NCI-H82 treated with DMSO at 0.1 percent for 48 hours (cell line): ENCODE results near the gene NBAS.
A peak's percentile ranks its signal among the peaks of the same experiment; 100 is the strongest.
"Not testable (repeated sequence)": the region's sequence is repeated elsewhere in the genome, so short reads cannot be mapped to it uniquely, and the experiment has no call there.

Experiments
- DNase-seq: peaks from one replicate; lab custom pipeline; 2025; ENCODE audit not compliant: unreplicated experiment; lab: John Stamatoyannopoulos, UW

The NBAS gene

DNA sequence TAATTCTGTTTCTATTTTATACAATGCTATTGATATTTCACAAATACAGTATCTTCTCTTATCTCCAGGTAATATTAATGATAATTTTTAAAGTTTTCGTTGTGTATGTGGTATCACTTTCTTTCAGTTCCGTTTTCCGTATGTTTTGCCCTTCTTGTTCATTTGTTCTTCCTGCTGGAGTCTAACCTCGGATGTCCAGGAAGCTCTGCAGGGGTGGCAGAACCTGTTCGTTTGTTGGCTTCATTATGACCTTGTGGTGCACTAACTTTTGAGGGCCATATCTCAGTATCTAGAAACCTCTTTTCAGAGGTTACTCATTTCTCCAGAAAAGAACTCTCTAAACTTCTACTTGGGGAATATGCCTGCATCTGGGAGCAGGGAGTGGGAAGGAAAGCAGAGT lies 134.5 kb downstream of the NBAS start:
- DNase-seq: no peak

DNA sequence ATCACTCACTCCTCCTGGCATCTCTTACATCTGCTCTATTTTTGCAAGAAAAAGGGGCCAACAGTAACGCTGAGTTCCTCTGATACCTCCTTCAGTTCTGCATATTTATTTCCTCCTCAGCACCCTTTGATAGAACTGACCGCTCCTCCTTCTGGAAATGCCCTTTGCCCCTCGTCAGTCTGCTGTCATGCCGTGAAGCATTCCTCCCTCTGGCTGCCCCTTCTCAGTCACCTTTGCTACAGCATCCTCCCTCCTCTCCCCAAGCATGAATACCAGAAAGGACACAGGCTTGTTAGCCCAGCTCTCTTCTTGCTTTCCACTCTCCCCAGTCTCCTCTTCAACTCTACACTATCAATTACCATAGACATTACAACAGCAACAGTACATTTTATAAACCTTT lies 135.4 kb downstream of the NBAS start:
- DNase-seq: no peak

DNA sequence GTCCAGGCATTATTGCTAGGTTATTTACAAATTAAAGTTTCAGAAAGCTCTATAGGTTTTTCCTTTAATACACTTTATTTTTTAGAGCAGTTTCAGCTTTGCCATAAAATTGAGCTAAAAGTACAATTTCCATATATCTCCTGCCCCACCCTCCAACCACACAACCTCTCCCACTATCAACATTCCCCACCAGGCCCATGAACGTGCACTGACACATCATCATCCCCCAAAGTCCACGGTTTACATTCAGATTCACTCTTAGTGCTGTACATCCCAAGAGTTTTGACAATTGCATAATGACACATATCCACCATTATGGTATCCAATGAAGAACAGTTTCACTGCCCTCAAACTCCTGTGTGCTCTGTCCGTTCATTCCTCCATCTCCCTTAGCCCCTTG lies 139.4 kb downstream of the NBAS start:
- DNase-seq: no peak

GRCh38 chr2:15415748-15416147 lies 145.4 kb downstream of the NBAS start:
- no peak for DNase-seq

GRCh38 chr2:15412779-15413178 lies 148.4 kb downstream of the NBAS start:
- DNase-seq: no peak

DNA sequence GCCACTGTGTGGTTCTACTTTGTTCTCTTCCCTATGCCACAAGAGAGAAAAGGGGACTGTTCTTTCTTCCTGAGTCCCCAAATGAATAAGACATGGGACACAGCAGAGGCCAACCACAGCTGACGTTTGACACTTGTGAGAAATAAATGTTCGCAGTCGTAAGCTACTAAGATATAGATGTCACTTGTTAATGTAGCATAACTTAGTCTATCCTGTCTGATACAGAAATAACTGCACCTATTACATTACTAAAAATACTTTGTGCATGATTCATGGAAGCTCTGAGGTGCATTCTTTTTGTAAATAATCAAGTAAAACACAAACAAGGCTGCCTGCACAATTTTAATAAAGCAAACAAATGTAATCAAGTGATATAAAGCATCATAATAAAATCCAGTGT lies 148.8 kb downstream of the NBAS start:
- DNase-seq: no peak

DNA sequence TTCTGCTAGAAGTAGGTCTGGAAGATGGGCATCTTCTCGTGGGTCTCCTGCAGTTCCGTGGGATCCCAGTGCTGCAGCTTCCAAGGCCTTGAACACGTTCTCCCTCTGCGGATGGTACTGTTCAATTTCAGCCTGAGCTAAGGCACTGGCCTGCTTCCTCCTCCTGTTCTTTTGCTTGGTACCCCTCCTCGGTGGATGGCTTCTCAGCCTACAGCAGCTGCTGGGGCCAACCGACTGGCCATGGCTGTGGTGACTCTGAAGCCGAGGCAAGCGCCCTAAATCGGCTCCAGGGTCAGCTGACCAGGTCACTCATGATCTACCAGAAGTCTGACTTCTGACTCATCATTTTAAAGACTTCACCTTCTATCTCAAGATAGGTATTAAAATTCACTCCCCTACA lies 150.2 kb downstream of the NBAS start:
- no peak for DNase-seq

DNA sequence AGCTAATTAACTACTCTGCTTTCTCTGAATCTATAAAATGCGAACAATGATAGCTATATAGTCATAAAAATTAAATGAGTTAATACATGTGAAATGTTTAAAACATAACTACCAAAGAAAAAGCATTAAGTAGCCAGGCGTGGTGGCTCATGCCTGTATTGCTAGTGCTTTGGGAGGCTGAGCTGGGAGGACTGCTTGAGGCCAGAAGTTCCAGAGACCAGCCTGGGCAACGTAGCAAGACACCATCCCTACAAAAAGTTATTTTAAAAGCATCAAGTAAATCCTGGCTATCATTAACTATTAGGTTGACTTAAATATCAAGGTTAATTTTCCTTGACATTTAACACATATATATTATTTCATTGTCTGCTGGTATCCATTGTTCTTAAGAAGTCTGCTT lies 152.4 kb downstream of the NBAS start:
- DNase-seq: no peak

DNA sequence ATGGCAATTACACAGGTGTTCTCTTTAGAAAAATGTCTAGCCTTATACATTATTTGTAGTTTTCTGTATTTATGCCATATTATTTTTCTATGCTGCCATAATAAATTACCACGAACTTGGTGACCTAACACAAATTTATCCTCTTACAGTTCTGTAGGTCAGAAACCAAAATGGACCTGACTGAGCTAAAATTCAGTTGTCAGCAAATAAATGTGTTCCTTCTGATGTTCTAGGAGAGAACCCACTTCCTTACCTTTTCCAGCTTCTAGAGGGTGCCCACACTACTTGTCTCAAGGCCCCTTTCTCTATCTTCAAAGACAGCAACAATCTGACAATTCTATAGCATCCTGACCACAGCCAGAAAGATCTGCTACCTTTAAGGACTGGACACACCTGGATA lies 153.5 kb downstream of the NBAS start:
- no peak for DNase-seq

DNA sequence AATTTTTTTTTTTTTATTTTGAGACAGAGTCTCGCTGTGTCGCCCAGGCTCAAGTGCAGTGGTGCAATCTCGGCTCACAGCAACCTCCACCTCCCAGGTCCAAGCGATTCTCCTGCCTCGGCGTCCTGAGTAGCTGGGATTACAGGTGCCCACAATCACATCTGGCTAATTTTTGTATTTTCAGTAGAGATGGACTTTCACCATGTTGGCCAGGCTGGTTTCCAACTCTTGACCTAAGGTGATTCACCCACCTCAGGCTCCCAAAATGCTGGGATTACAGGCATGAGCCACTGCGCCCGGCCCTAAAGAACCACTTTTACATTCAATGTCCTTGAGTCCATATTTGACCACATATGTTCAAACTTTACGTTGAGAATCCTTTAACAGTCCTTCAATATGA lies 156.6 kb downstream of the NBAS start:
- not testable (repeated sequence) for DNase-seq

DNA sequence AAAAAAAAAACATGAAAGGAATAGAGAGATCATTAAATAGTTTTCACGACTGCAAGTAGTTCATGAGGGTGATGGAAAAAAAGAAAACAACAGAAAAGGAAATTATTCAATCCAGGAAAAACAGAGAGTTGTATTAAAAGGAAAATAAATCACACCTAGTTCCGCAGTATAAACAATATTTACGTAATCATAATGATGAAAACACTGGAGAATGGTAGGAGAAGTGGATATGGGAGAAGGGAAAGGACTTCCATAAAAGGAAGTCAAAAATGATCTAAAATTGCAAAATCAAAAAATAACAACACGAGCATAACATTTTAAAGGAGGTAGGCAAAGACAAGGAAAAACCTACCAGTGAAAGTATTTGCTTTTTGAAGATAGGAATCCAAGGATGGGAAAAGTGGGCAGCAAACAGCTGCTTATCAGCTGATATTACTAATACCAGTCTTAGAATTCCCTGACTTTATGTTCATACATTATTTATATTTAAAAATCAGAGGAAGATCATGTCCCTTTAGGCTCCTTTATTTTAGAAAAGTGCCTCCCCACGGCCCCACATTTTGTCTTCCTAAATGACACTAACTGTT lies 160.8 kb downstream of the NBAS start:
- no peak for DNase-seq

DNA sequence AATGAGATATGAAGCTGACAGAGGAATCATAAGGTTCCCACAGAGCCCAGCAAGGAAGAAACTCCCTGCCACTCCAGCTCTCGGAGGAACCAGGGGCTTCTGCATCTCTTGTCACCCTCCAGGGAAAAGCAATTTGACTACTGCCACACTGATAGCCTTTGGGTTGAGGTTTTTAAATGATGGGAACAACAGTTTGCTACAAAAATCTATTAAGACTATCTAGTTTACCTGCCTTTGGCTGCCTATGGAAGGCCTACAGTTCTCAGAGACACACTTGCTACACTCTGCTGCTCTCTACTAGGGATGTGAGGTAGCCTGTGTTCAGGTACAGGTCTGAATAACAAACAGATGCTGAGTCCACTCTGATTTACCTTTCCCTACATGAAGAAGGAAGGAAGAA lies 161.9 kb downstream of the NBAS start:
- DNase-seq: no peak

DNA sequence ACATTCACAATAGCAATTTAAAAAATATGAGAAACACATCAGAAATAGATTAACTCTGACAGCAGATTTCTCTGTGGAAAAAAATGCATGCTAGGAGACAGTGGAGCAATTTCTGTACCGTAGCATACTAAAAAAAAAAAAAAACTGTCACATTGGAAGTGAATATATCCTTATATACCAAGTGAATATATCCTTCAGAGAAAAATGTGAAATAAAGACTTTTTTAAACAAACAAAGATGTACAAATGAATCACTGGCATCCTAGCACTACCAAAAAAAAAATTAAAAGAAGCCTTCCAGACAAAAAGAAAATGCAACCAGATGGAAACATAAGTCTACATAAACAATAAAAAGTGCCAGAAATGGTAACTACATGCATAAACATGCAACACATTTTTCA lies 169.4 kb downstream of the NBAS start:
- DNase-seq: no peak

GRCh38 chr2:15389895-15390294 lies 171.2 kb downstream of the NBAS start:
- DNase-seq: no peak

DNA sequence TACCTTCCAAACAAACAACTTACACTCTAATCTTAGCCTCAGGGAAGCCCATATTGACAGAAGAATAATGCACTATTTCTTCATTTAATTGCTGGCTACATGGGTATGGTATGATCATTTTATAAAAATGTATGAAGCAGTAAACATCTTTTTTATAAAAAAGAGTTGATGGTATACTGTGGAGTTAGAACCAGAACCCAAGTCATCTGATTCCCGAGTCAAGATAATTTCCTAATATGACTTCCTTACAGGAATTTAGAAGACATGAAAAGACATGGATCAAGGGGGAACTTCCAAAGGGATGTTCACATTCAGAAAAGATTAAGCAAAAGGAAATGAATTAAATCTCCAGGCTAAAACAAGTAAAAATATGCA lies 171.8 kb downstream of the NBAS start:
- no peak for DNase-seq

- no peak for DNase-seq
Measured at GRCh38 chr2:15388406-15389325, 172.5 kb downstream of the NBAS start.

DNA sequence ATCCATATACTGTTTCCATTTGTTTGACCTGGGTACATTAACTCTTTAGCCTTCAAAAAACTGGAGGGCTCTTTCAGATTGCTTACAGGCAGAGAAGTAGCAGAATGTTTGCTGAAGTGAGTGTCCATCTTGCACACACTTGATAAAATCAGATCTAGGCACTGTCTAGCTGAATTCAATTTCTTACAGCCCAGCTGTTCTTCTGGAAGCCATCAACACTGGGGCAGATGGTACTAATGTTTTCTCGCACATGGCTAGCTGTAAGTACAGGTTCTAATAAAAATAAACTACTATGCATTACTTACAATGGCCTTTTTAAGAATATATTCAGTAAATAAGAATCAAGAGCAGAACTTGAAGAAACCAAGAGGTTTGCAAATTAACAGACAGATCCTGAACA lies 175.9 kb downstream of the NBAS start:
- peak; percentile 47 for DNase-seq

DNA sequence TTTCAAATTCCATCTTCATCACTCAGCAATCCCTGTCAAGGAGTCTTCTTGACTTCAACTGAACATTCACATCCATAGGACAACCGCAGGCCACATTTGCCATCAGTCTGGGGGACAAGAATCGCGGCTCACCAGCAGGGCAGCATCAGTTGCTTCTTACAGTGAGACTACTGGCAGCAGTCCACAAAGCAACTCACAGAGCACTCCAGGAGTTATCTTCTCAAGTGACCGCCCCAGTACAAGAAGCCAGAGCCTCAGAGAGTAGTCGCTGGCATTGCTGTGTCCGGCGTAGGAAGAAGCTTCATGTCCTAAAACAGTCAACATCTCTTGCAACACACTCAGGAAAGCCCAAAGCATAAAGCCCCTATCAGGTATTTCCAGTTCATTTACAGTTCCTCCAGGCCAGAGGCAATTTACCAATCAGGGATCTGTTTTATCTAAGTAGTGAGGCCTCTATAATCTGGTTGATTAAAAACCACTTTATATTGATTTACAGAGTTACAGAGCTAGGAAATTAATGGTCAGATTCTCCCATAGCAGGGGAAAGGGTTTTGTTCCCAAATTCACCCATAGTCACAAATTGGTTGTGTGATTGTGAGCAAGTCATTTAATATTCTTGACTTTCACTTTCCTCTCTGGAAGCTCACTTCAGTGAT lies 177.3 kb downstream of the NBAS start:
- DNase-seq: no peak

DNA sequence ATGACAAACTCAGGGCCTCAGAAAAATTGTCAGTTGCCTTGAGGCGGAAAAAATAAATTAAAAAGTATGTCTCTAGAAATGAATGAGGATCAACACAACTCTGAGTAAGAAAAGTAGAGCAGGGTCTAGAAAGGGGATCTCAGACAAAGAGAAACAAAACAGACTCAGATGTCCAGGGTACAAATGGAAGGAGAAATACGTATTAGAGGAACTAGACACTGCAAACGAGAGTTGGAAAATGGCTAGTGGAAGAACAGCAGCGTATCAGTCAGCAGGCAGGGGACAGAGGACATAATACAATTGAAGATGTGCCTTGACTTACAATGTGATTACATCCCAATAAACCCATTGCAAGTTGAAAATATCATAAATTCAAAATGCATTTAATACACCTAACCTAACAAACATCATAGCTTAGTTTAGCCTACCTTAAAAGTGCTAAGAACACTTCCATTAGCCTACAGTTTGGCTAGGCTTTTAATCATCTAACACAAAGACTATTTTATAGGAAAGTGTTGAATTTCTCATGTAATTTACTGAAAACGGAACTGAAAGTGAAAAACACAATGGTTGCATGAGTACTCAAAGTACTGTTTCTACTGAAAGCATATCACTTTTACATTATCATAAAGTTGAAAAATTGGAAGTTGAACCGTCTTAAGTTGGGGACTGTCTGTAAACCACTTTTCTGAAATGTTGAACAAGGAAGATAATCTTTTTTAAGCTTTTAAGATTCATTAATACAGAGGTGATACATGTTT lies 182.8 kb downstream of the NBAS start:
- no peak for DNase-seq

- DNase-seq: no peak
Measured at GRCh38 chr2:15377202-15377601, 183.9 kb downstream of the NBAS start.

GRCh38 chr2:15372019-15372418 lies 189.1 kb downstream of the NBAS start:
- DNase-seq: no peak

DNA sequence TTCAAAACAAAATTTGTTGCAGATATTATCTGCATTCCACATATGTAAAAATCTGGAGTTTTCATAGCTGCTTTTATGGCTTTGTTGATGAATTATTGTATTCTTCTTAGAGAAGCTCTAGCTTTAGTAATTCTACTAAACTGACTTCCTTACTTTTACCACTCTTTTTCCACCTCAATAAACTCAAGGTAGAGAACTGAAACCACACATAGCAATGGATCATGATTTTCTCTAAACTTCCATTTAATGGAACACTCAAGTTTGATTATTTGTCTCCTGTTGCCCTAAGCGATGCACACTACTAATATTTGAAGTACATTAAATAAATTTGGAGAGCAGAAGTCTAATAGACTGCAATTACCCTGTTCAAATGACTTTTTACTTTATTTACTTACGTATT lies 192.0 kb downstream of the NBAS start:
- DNase-seq: no peak
